ENCODE measurements around the gene KIZ. TPM values are rescaled to one million over a fixed set of nuclear protein-coding genes. Genes with fewer than 3 reads are reported as not detected.

KIZ gene
- total and polyA plus RNA-seq, 11 donors, result 8.8 to 31.2 (median 23.6) TPM

GRCh38 chr20:21183722-21184121 lies 57.8 kb downstream of the KIZ start:
- peaks cover 0 to 14% (median 4%) of the 10 kb centered on the region in 12 donors for H3K4me1 ChIP-seq
- no peaks in the 10 kb centered on the region for H3K9me3 ChIP-seq
- no peaks in the 10 kb centered on the region for H3K27me3 ChIP-seq
- H3K4me3 ChIP-seq, result no peak overlapping the region
- intact Hi-C loops (cut with DNase I), result no loop called here
- TF ChIP-seq CTCF (IDR thresholded peaks at IDR 0.05) (no peak), POLR2A (IDR thresholded peaks at IDR 0.05) (no peak)
- 71 to 93% (median 87%) methylated on average over 2 of the region's 2 CpGs for WGBS, 4 donors
- ATAC-seq (peak in 3 of 4 donors; percentile 25 to 53 (median 34)), DNase-seq (no peak)
- peak overlapping the region in 8 of 12 donors; percentile 1 to 80 (median 32) for H3K27ac ChIP-seq
- H3K36me3 ChIP-seq, result no peaks in the 10 kb centered on the region

- Histone ChIP-seq H3K9me3 (no peaks in the 10 kb centered on the region), H3K36me3 (no peaks in the 10 kb centered on the region), H3K4me3 (no peak overlapping the region), H3K27ac (peak overlapping the region in 1 of 12 donors; percentile 80), H3K27me3 (no peaks in the 10 kb centered on the region), H3K4me1 (peaks cover 0 to 14% (median 4%) of the 10 kb centered on the region in 12 donors)
- intact Hi-C loops (cut with DNase I), result no loop called here
- WGBS, 4 donors, result 94 to 100% (median 96%) methylated on average over 3 of the region's 3 CpGs
- no peak for TF ChIP-seq CTCF (IDR thresholded peaks at IDR 0.05)
- TF ChIP-seq POLR2A (IDR thresholded peaks at IDR 0.05), result no peak
- ATAC-seq (no peak), DNase-seq (no peak)
Measured at GRCh38 chr20:21184819-21185218, 58.9 kb downstream of the KIZ start.

GRCh38 chr20:21185849-21186248 lies 60.0 kb downstream of the KIZ start:
- no peak overlapping the region for H3K4me3 ChIP-seq
- intact Hi-C loops (cut with DNase I), result no loop called here
- H3K9me3 ChIP-seq, result no peaks in the 10 kb centered on the region
- peak overlapping the region in 1 of 12 donors; percentile 80 for H3K27ac ChIP-seq
- WGBS, 4 donors, result 94 to 95% (median 95%) methylated on average over 5 of the region's 5 CpGs
- no peaks in the 10 kb centered on the region for H3K27me3 ChIP-seq
- no peak for DNase-seq
- TF ChIP-seq POLR2A (IDR thresholded peaks at IDR 0.05), result no peak
- TF ChIP-seq CTCF (IDR thresholded peaks at IDR 0.05), result no peak
- peaks cover 0 to 13% (median 4%) of the 10 kb centered on the region in 12 donors for H3K4me1 ChIP-seq
- no peak for ATAC-seq
- H3K36me3 ChIP-seq, result no peaks in the 10 kb centered on the region

GRCh38 chr20:21189761-21190523 lies 64.1 kb downstream of the KIZ start:
- no peak overlapping the region for H3K4me3 ChIP-seq
- TF ChIP-seq POLR2A (IDR thresholded peaks at IDR 0.05), result no peak
- TF ChIP-seq CTCF (IDR thresholded peaks at IDR 0.05), result no peak
- no peaks in the 10 kb centered on the region for H3K9me3 ChIP-seq
- no peaks in the 10 kb centered on the region for H3K27me3 ChIP-seq
- DNase-seq (no peak), ATAC-seq (no peak)
- 77 to 82% (median 81%) methylated on average over 10 of the region's 10 CpGs for WGBS, 4 donors
- H3K4me1 ChIP-seq, result no peaks in the 10 kb centered on the region
- H3K36me3 ChIP-seq, result no peaks in the 10 kb centered on the region
- intact Hi-C loops (cut with DNase I), result no loop called here
- peak overlapping the region in 1 of 12 donors; percentile 13 for H3K27ac ChIP-seq

Data from heart left ventricle (tissue), 16 donors.